ENCODE data around the gene TOP3B.
A peak's percentile ranks its signal among the peaks of the same experiment; 100 is the strongest.

Gene TOP3B

DNA sequence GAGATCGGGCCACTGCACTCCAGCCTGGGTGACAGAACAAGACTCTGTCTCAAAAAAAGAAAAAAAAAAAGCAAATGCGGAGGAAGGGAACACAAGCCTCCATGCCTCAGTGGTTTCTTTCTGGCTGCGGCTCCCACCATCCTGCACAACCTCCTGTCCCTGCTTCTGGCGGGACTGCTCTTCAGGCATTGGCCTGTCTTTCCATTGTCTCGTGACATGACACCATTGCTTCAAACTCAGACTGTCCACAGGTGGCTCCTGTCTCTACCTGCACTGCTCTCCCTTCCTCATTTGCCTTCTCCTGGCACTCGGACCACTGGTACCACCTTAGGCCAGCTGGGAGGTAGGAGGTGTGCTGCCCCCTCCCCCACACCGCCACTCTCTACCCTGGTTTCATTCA lies 19.3 kb downstream of the TOP3B start:
- H3K4me3 ChIP-seq (ENCODE audit: low read depth, low read length), result no peak overlapping the region

- no peak overlapping the region for H3K4me3 ChIP-seq (ENCODE audit: low read depth, low read length)
These were observed 20.0 kb downstream of the TOP3B start for GRCh38 chr22:21962655-21962949.

GRCh38 chr22:21961886-21962654 lies 20.5 kb downstream of the TOP3B start:
- no peak overlapping the region for H3K4me3 ChIP-seq (ENCODE audit: low read depth, low read length)

DNA sequence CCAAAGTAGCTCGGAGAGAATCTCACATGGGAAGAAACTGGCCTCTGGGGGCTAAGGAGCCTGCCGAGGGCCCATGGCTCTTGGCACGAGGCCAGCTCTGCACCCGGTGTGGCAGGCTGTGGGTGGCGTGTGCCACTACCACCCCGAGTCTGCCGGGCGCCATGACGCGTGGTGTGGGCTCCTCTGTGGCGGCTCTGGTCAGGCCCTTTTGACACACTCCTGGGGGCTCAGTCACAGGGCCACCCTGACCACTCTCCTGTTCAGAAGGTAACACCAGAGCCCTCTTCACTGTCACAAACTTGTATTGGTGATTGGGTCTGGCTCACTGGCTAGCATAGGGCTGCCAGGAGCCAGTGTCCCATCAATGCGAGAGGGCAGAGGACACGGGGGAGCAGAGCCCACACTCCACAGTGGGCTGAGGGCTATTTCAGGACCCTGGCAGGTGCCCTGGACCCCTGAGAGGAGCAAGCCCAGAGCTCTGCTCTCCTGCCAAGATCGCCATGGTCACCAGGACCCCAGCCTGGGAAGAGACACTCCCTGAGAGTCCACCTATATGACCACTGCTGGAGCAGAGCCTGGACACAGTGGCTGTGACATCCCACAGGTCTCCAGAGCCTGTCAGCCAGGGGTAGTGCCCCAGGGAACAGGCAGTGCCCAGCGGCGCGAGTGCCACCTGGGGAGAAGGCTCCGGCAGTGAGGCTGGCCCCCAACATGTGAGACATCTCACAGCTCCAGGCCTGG lies 21.3 kb downstream of the TOP3B start:
- no peak overlapping the region for H3K4me3 ChIP-seq (ENCODE audit: low read depth, low read length)

DNA sequence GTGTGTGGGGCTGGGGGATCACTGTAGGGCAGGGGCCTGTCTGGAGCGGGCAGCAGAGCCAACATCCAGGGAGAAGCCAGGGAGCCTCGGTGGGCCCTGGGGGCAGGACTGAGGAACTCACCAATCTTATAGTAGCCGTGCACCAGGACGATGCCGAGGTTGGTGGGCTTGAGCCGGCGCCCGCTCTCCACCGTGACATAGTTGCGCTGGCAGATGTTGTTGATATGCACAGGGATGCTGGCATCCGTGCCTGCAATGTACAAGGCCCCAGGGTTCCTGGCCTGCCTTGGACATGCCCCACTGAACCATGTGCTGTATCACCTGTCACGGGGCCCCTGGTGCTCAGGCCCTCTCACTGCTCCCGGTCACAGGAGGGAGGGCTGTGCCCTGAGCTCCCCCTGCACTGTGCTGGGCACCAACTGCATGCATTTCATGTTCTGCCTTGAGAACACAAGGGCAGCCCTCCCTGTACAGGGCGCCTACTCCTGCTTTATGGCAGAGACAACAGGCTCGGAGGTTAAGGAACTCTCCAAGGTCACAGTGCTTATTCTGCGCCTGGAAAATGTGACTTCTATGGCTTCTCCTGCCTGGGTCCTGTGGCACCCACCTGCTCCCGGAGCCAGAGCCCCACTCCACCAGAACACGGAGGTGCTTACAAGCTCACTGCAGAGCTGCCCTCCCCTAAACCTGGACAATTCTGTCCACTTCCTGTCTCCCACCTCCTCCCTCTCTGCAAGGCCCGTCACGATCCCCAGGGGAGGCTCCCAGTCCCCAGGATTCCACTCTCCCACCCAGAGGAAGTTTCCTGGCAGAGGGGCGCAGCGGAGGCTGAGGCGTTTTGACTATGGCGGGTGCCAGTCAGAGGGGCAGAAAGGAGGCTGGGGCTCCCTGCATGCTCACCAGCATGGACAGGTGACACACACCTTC lies 22.1 kb downstream of the TOP3B start:
- H3K4me3 ChIP-seq (ENCODE audit: low read depth, low read length), result no peak overlapping the region

DNA sequence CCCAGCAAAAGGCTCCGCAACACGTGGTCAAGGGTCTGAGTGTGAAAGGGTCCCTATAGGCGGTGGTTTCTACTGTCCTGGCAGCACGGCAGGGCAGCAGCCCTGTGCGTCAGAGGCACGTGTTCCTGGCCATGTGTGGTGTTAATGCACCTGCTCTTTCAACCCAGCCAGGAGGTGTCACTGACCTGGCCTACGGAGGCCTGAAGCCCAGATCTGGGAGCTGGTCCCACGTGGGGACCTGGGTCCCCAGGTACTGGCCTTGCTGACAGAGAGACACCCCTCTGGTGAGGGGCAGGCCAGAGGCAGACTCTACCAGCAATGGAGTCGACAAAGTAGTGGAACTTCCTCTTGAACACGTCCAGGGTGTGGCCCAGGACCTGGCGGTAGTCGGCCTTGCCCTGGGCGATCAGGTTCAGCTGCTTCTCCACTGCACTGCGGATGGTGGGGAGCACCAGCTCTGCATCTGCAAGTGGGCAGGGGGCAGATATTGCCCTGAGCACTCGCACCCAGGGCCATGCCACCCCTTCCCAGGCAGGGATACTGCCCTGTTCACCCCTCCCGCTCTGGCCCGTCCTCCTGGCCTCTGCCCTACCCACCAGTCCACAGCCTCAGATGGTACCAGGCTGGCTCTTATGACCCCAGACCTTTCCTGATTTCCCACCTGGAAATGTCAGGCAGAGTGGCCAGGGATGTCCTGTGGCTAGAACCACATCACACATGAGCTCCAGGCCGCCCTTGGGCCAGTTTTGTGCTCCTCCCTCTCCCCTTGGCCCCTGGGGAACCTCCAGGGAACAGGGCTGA lies 23.1 kb downstream of the TOP3B start:
- H3K4me3 ChIP-seq (ENCODE audit: low read depth, low read length), result no peak overlapping the region

- no peak overlapping the region for H3K4me3 ChIP-seq (ENCODE audit: low read depth, low read length)
These were observed 24.0 kb downstream of the TOP3B start for GRCh38 chr22:21958360-21959273.

DNA sequence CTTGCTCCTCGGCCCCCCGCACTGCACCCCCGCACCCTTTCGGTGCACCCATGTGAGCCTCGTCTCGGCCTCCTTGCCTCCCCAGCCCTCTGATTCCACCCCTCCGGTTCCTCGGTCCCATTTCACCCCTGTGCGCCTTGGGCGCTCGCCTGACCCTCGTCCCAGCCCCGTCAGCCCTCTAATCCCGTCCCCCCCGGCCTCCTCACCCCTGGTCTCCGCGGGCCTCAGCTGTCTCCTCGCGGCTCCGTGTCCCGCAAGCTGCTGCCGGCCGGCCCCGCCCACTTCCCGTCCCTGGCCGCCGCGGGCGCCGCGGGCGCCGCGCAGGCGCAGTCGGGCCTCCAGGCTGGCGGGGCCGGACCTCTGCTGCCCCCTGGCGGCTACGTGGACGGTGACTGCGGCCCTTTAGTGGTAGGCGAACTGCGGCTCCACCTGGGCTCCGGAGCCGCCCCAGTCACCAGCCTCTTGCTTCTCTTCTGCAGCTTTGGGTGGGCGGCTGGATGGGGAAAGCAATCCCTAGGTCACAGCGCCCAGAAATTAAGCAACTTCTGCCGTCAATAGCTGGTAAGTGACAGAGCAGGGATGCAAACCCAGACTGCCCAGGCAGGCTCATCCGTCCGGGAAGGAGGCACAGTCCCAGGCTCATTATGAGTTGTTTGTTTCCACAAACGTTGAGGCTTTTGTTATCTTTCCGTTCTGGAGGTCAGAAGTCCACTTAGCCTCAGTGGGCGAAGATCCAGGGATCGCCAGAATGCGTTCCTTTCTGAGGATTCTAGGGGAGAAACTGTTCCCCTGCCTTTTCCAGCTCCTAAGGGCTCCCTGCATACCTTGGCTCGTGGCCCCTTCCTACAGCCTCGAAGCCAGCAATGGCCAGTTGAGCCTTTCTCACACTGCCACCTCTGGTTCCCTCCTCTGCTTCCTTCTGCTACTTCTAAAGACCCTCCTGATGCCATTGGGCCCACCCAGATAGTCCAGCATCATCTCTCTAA lies 29.7 kb downstream of the TOP3B start, which contains the start of gene PPM1F:
TSS of gene PPM1F (minus strand) at position 263 of the 986 bp plus-strand sequence. CDS start 6,800 bp downstream, outside the sequence.
- H3K4me3 ChIP-seq (ENCODE audit: low read depth, low read length), result peak within 1 kb of the TSS; percentile 46

DNA sequence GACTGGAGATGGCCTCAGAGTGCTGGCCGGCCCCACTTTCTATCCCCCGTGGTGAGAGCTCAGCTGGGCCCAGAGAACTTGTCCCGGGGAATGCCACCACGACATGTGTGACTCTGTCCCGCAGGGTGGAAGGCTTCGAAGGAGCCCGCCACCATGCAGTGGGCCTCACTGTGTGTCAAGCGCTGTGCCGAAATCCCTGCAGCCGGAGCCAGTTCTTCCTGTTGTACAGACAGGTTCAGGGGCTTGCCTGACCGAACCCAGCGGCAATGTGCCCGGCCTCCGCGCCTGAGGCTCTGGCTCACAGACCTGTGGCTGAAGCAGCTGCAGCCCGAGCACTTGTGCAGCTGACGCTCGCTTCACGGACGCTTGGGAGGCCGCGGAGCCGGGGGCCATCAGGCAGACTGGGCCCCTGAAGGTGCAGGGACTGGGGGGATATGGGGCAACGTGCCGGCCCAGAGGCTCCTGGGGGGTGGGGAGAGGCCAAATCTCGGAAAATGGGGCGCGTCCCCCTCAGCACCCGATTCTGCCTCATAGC lies 30.6 kb downstream of the TOP3B start:
- peak overlapping the region; percentile 46 for H3K4me3 ChIP-seq (ENCODE audit: low read depth, low read length)

GRCh38 chr22:21951062-21951461 lies 31.5 kb downstream of the TOP3B start:
- no peak overlapping the region for H3K4me3 ChIP-seq (ENCODE audit: low read depth, low read length)

GRCh38 chr22:21949948-21950347 lies 32.6 kb downstream of the TOP3B start:
- H3K4me3 ChIP-seq (ENCODE audit: low read depth, low read length), result no peak overlapping the region

DNA sequence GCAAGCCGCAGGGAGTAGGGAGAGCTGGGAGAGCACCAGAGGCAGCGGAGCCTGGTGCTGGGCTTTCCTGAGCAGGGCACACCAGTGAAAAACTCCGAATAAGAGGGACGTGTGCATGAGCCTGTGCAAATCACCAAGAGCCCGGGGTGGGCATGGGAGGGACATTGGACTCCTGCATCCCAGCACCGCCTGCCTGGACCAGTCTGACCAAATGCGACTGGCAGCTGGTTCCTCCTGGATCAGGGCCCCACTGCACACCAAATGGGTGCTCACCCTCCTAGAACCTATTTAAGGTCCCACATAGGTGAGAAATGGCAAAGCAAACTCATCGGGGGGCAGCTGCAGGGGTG lies 33.0 kb downstream of the TOP3B start:
- no peak overlapping the region for H3K4me3 ChIP-seq (ENCODE audit: low read depth, low read length)

DNA sequence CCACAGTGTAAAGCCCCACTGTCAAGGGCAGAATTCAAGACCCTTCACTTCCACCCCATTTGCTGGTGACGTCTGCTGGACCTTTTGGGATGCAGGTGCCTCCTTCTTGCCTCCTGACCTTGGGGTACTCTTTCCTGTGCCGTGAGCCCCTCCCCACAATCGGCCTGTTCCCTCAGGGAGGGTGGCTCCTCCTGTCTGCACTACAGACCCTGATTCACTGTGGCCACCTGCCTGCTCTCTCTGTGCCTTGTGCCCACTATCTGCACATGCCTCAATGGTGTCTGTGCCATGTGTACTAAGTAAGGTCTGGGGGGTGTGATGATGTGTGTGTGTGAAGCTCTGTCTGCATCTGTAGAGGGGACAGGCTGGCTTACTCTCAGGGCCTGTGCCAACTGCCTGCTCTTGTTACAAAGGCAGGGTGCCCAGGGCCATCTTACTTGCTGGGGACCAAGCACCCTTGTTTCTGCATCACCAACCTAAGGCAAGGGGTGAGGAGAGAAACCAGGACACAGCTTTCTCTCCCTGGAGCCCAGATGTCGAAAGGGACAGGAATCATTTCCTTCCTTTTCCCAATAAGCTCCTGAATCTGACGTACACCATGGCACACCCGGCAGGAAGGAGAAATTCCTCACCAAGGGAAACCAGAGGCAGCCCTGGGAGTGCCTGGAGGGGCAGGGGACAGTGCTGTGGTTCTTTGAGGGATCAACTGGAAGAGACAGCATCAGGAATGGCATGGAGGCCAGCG lies 33.6 kb downstream of the TOP3B start:
- no peak overlapping the region for H3K4me3 ChIP-seq (ENCODE audit: low read depth, low read length)

DNA sequence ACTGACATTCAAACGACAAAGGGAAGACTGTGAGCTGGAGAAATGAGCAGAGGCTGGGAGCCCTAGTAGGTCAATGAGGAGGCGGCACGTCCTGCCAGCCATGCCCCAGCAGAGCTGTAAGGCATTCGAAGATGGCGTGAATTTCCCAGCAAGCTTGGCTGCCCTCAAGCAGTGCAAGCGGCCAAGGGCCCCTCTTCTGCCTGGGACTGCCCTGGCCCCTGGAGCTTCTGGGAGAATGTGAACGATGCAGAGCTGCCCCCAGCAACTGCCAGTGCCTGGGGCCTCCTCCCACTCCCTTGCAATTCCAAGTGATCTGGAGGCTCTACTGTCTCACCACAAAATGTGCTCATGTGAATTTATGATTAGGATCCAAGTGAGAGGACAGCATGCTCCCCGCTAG lies 34.2 kb downstream of the TOP3B start:
- H3K4me3 ChIP-seq (ENCODE audit: low read depth, low read length), result no peak overlapping the region

DNA sequence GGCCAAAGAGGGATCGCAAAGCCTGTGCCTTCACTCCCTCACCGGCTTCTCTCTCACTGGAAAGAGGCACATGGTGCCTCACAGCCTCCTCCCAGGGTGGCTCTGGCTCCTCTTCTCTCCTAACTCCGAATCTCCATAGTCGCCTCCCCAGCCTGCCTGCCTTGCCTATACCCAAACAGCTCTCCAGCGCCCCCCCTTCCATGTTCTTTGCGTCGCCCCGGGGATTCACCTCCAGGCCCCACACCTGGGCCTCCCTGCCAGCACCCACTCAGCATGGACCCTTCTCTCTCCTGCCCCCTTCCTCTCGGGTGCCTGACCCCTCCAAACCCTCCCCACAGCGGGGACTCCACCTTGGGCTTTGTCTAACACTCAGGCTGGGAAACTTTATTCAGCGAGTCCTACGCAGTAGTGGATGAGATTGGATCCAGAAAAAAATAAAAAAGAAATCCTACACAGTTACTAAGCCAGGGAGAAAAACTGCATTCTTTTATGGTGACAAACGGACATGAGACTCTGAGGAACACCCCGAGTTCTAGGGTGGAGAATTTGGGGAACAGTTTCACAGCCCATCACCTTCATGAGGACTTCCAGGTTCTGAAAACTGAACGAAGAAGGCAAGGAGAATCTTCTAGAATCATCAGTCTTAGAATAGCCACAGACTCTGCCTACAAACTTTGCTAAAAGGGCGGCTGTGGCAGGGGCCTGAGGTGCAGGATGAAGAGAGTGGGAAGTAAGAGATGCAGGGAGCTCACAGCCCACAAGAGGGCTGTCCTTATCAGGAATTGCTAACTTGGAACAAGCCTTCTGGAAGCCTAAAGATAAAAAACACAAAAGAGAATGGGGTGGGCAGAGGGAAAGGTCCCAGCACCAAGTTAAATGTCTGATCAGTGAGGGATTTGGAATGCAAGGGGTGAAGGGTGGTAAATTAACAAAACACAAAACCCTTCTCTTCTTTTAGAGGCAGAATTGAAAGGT lies 35.3 kb downstream of the TOP3B start:
- H3K4me3 ChIP-seq (ENCODE audit: low read depth, low read length), result no peak overlapping the region

- no peak overlapping the region for H3K4me3 ChIP-seq (ENCODE audit: low read depth, low read length)
These were observed 36.2 kb downstream of the TOP3B start for GRCh38 chr22:21946262-21946925.

Data from iPS-11a (cell line).